HUES6 (cell line): ENCODE results near the gene SEMA3B.
A peak's percentile ranks its signal among the peaks of the same experiment; 100 is the strongest.
"Not testable (repeated sequence)": the region's sequence is repeated elsewhere in the genome, so short reads cannot be mapped to it uniquely, and the experiment has no call there.

Experiments used
- H3K27ac ChIP-seq: 2 replicates; pipeline ENCODE4 v1.7.0; 2013; ENCODE audit warnings: low read depth, mild to moderate bottlenecking, low read length, inconsistent platforms
- H3K27me3 ChIP-seq: 2 replicates; pipeline ENCODE4 v1.6.1; 2013; ENCODE audit warnings: low read length; ENCODE audit not compliant: control insufficient read depth, insufficient read depth
- H3K36me3 ChIP-seq: 2 replicates; pipeline ENCODE4 v1.6.1; 2013; ENCODE audit warnings: low read length; ENCODE audit not compliant: control insufficient read depth, insufficient read depth
- H3K4me1 ChIP-seq: 2 replicates; pipeline ENCODE4 v1.6.1; 2013; ENCODE audit warnings: low read length; ENCODE audit not compliant: control insufficient read depth, insufficient read depth
- H3K4me3 ChIP-seq: 2 replicates; pipeline ENCODE4 v1.5.1; 2013; ENCODE audit warnings: low read depth, low read length
- H3K9ac ChIP-seq: one replicate; pipeline ENCODE4 v1.6.1; 2013; ENCODE audit warnings: mild to moderate bottlenecking, low read length
- H3K9me3 ChIP-seq: 2 replicates; pipeline ENCODE4 v1.6.1; 2013; ENCODE audit warnings: low read depth, low read length; ENCODE audit not compliant: control insufficient read depth, insufficient read depth

Gene SEMA3B

DNA sequence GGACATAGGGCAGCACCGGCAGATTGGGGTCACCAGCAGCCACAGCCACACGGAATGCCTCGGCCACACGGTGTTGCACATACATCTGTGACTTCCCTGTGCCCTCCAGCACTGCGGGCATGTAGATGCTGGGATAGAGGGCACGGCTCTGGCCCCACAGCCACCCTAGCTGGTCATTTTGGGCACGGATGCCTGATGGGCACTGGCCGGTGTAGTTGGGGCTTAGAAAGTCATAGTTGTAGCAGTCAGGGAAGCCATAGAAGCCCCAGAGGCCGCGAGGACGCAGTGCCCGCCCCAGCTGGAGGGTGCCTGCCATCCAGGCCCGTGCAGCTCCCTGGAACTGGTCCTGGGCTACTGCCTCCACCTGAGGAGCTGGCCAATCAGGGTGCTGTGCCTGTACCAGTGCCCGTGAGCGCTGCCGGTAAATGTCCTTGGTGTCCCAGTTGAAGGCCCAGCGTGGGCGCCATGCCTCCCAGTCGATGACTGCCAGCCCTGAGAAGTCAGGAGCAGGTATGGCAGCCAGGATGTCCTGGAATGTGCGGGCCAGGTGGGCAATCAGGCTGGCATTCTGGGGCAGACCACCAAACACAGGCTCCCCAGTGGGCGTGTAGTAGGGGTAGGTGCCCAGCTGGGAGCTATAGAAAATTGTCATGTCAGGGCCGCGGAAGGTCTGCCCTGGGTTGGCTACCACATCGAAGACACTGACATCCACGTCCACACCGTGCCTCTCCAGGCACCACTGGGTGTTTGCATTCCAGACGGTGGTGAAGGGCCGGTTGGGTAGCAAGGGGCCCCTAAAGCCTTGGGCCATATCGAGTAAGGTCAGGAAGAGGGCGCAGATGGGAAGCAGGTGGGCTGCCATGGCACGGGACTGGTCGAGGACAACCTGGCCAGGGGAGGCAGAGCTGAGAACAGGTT lies 33.4 kb downstream of the SEMA3B start:
- H3K4me1 ChIP-seq = peaks cover 28% of the 10 kb centered on the region
- H3K27me3 ChIP-seq = no peaks in the 10 kb centered on the region
- H3K9ac ChIP-seq = no peak overlapping the region
- no peak overlapping the region for H3K27ac ChIP-seq
- H3K9me3 ChIP-seq = peaks cover 15% of the 10 kb centered on the region
- H3K4me3 ChIP-seq = peak overlapping the region; percentile 2; the same call in 1 of the 2 replicates
- H3K36me3 ChIP-seq = peaks cover 1% of the 10 kb centered on the region; the same call in 1 of the 2 replicates

DNA sequence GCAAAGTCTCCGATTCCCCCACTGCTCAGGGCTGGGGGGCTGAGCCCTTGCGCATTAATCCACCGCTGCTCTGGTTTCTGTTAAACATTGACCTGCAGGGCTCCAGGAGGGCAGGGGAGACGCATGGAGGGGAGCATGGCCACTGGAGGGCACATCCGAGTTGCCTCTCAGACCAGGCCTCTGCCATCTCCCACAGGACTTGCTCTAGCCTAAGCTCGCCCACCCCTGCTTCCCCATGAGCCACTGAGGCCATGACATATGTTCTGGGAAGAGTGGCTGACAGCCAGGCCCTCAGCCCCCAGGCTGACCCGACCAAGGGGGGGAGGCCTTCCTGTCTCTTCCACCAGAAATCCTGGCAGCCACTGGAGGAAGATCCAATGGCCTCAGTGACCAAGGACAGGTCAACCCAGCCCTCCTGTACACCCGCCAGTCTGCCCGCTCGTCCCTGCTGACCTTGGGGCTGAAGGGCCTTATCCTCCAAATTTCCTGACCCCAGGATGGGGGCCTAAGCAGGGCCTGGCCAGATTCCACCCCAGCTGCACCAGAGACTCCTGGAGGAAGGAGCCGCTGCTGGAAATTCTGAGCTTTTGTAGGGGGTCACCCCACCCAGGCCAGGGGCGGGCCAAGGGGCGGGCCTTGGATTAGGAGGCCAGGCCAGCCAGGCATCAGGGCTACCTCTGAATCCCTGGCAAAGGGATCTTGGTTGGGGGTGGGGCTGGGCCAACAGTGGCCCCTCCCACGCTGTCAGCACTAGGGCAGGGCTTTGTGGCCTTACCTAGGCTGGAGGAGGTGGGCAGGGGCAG lies 34.3 kb downstream of the SEMA3B start, which contains the start of gene HYAL1:
Gene HYAL1, minus strand, starts transcription at position 562 of the 803 bp plus-strand sequence. CDS start 618 bp downstream, outside the sequence.
- Histone ChIP-seq H3K4me3 (peak within 1 kb of the TSS; percentile 30), H3K9me3 (peaks cover 19% of the 10 kb centered on the region), H3K9ac (peak within 1 kb of the TSS; percentile 37), H3K27ac (no peak within 1 kb of the TSS), H3K36me3 (no peaks in the 10 kb centered on the region), H3K27me3 (no peaks in the 10 kb centered on the region), H3K4me1 (peaks cover 26% of the 10 kb centered on the region)

DNA sequence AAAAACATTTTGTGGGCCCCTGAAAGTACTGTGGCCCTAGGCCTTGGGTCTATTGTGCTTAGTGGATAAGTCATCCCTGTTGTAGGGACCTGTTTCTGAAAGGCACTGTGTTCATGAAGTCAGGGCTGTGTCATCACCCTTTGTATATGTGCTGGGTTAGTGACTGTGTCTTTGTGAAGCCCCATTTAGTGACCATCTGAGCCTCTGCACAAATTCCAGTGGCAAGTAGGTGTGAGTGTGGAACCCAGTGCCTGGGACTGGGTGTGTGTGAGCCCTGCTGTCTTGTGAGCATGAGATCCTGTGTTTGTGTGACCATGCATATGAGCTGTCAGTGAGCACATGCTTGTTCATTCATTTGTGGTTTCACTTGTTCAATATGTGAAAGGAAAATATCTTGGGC lies 35.7 kb downstream of the SEMA3B start:
- Histone ChIP-seq H3K4me1 (peaks cover 21% of the 10 kb centered on the region), H3K4me3 (no peak overlapping the region), H3K9me3 (peaks cover 29% of the 10 kb centered on the region), H3K27me3 (no peaks in the 10 kb centered on the region), H3K27ac (no peak overlapping the region), H3K9ac (no peak overlapping the region), H3K36me3 (no peaks in the 10 kb centered on the region)

DNA sequence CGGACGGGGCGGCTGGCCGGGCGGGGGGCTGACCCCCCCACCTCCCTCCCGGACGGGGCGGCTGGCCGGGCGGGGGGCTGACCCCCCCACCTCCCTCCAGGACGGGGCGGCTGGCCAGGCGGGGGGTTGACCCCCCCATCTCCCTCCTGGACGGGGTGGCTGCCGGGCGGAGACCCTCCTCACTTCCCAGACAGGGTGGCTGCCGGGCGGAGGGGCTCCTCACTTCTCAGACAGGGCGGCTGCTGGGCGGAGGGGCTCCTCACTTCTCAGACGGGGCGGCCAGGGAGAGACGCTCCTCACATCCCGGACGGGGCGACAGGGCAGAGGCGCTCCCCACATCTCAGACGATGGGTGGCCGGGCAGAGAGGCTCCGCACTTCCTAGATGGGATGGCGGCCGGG lies 43.1 kb downstream of the SEMA3B start:
- H3K27me3 ChIP-seq, H3K4me3 ChIP-seq, H3K4me1 ChIP-seq, H3K9ac ChIP-seq, H3K27ac ChIP-seq: not testable (repeated sequence)
- peaks cover 16% of the 10 kb centered on the region for H3K36me3 ChIP-seq
- peaks cover 19% of the 10 kb centered on the region for H3K9me3 ChIP-seq

DNA sequence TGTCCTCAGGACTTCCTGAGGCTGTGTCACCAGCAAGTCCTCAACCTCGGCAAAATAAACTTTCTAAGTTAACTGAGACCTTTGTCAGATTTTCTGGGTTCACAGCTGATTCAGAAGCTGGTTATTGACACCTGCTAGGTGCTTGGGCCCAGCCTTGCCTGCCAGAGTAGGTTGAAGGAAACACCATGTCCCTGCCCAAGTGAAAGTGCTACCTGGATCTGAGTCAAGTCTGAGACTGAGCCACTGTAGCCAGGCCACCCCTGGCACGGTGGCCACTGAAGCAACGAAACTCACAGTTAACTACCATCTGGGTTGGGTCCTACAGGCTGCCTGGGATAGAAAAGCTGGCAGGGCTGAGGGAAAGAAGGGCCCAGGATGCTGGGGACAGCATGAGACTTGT lies 45.4 kb downstream of the SEMA3B start:
- no peak overlapping the region for H3K9ac ChIP-seq

DNA sequence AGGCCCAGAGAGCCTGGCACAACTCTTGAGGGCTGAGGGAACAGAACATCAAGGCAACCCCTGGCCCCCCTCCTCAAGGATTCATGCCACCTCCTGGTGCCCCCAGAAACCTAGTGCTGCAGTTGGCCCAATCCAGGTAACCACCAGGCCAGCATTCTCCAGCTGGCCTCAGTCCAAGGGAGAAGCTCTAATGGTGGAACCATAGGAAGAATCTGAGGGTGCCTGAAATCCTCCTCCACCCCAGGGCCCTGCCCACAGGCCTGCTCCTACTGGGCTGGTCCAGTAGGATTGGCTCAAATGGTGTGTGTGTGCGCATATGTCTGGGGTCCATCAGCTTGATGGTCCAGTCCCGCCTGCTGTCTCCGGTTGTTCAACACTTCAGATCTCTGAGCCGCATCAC lies 45.9 kb downstream of the SEMA3B start:
- Histone ChIP-seq H3K36me3 (peaks cover 42% of the 10 kb centered on the region), H3K4me3 (no peak overlapping the region), H3K27me3 (no peaks in the 10 kb centered on the region), H3K9me3 (peaks cover 2% of the 10 kb centered on the region; the same call in 1 of the 2 replicates), H3K9ac (no peak overlapping the region), H3K4me1 (peaks cover 13% of the 10 kb centered on the region; the same call in 1 of the 2 replicates), H3K27ac (no peak overlapping the region)

More for the DNA sequence above, 45.4 kb downstream of the SEMA3B start:
- H3K9me3 ChIP-seq = peaks cover 7% of the 10 kb centered on the region
- H3K4me3 ChIP-seq = no peak overlapping the region
- peaks cover 37% of the 10 kb centered on the region for H3K36me3 ChIP-seq
- peaks cover 9% of the 10 kb centered on the region; the same call in 1 of the 2 replicates for H3K4me1 ChIP-seq
- no peaks in the 10 kb centered on the region for H3K27me3 ChIP-seq
- H3K27ac ChIP-seq = no peak overlapping the region

DNA sequence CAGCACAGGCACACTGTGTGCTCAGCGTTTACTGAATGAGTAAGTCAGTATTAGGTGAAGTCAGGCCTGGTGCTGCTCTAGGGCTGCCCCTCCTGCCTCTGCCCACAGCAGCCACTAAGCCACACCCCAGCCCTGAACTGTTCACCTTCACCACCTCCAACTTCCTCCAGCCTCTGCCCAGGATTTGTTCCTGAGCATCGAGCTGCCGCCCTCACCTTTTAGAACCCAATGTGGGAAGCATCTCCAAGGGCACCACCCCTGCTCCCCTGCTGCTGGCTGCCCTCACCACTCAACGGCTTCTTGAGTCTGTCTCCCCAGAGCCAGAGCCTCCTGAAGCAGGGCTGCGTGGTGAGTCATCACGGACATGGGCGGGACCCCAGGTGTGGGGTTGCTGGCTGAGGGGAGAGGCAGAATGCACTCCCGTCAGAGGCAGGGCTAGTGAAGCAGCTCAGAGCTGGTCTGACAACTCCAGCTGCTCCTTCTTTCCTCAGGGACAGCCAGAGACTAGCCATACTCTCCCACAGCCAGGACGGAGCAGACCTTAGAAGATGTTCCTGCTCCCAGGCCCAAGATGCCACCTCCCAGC lies 47.8 kb downstream of the SEMA3B start:
- peaks cover 22% of the 10 kb centered on the region for H3K4me1 ChIP-seq
- H3K9ac ChIP-seq = no peak overlapping the region

DNA sequence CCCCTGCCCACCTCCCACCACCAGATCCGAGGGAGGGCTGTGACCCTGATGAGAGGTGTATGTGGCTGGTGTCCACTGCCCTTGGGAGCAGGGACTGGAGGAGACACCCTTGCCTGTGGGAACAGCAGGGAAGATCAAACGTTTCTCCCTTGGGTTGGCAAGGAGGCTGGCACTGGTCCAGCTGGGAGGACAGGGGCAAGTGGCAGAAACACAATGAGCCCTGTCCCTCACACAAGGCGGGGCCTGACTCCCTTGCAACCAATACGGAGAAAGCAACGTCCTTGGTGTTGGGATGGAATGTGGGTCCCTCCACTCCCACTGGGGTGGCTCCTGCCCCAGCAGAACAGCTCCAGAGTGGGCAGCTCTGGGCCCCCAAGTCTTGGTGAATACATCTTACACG lies 48.4 kb downstream of the SEMA3B start:
- no peak overlapping the region for H3K27ac ChIP-seq
- H3K4me3 ChIP-seq = 0 out of 2 replicates have a peak overlapping the region, but pooled peaks have one; percentile 9
- H3K36me3 ChIP-seq = peaks cover 46% of the 10 kb centered on the region
- H3K27me3 ChIP-seq = no peaks in the 10 kb centered on the region
- no peaks in the 10 kb centered on the region for H3K9me3 ChIP-seq
- peaks cover 22% of the 10 kb centered on the region for H3K4me1 ChIP-seq
- no peak overlapping the region for H3K9ac ChIP-seq

More for the DNA sequence above, 47.8 kb downstream of the SEMA3B start:
- Histone ChIP-seq H3K9me3 (no peaks in the 10 kb centered on the region), H3K4me3 (0 out of 2 replicates have a peak overlapping the region, but pooled peaks have one; percentile 9), H3K27ac (no peak overlapping the region), H3K36me3 (peaks cover 46% of the 10 kb centered on the region), H3K27me3 (no peaks in the 10 kb centered on the region)

DNA sequence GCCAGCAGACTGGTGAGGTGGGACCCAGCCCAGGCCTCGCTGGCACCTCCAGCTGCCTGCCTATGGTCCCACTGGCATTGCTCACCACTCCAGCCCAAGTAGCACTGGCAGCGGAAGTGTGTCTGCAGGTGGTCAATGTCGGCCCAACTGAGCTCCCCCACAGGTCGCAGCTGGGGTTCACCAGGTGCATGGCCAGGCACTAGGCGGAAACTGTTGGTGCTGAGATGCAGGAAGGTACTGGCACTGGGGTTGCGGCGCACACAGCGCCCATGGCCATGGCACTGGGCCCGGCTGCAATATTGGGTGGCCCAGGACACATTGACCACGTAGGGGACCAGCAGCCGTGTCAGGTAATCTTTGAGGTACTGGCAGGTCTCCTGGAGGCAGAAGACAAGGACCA lies 49.2 kb downstream of the SEMA3B start:
- Histone ChIP-seq H3K4me3 (no peak overlapping the region), H3K9me3 (no peaks in the 10 kb centered on the region), H3K36me3 (peaks cover 46% of the 10 kb centered on the region), H3K9ac (no peak overlapping the region), H3K4me1 (peaks cover 30% of the 10 kb centered on the region), H3K27ac (no peak overlapping the region), H3K27me3 (no peaks in the 10 kb centered on the region)

DNA sequence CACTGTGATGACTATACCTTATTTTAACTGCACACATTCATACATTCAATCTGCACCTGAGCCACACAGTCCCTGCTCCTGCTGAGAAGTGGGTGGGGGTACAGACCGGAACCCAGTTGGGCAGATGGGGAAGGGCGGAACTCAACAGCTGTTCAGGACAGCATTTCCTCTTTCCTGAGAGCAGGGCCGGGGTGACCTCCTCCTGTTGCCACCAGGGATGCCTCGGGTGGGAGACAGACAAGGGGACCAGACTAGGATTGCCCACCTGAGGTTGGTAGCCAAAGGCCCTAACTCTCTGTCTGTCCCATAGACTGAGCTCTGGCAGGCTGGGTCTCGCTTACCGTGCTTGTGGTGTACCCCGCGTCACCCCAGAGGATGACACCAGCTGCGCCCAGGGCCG lies 49.7 kb downstream of the SEMA3B start:
- H3K4me3 ChIP-seq = no peak overlapping the region
- peaks cover 33% of the 10 kb centered on the region for H3K4me1 ChIP-seq
- H3K36me3 ChIP-seq = peaks cover 46% of the 10 kb centered on the region
- no peak overlapping the region for H3K9ac ChIP-seq
- H3K27ac ChIP-seq = no peak overlapping the region
- H3K27me3 ChIP-seq = no peaks in the 10 kb centered on the region
- H3K9me3 ChIP-seq = no peaks in the 10 kb centered on the region
